ENCODE data around the gene FAM180A. TPM values are rescaled to one million over a fixed set of nuclear protein-coding genes. Genes with fewer than 3 reads are reported as not detected.

Gene FAM180A
- total RNA-seq, 1 experiment from 2014 or later, result not detected

- DNase-seq, result peak; percentile 61
- peaks cover 19% of the 10 kb centered on the region for H3K4me1 ChIP-seq (ENCODE audit: insufficient read depth, low read length)
- no peaks in the 10 kb centered on the region for H4K20me1 ChIP-seq (ENCODE audit: low read length)
- H3K9me3 ChIP-seq (ENCODE audit: low read length), result no peaks in the 10 kb centered on the region
- H3K27ac ChIP-seq (ENCODE audit: low read length), result no peak overlapping the region
- H3K4me2 ChIP-seq (ENCODE audit: low read length), result peak overlapping the region; percentile 15; the same call in 1 of the 2 replicates
- no peak for TF ChIP-seq EZH2phosphoT487 (IDR thresholded peaks at IDR 0.05; ENCODE audit: borderline replicate concordance, low read length)
- no peak for TF ChIP-seq EZH2 (IDR thresholded peaks at IDR 0.05; ENCODE audit: low read length, unreplicated experiment)
- TF ChIP-seq CTCF (conservative IDR thresholded peaks at IDR 0.05; ENCODE audit: low read depth, low read length), result no peak
- ChIA-PET POLR2A (ENCODE audit: unreplicated experiment) (no interaction called here), CTCF (interaction anchor here (0.7 kb wide), 1 partner anchor 102 kb away, joined by 3 read pairs; no protein-coding TSS in a partner anchor)
- H3K27me3 ChIP-seq (ENCODE audit: low read length), result no peaks in the 10 kb centered on the region
- intact Hi-C loops (cut with micrococcal nuclease), result loop anchor here (1.0 to 10.0 kb wide), 3 partner anchors 28 to 101 kb away; no protein-coding TSS in a partner anchor
- BruUV-seq (replicated peaks), result no TSS peak
- no peaks in the 10 kb centered on the region for H3K9me2 ChIP-seq (replicated peaks; ENCODE audit: low read length)
- H3K79me2 ChIP-seq (ENCODE audit: low read length), result no peaks in the 10 kb centered on the region
- no peaks in the 10 kb centered on the region for H3K36me3 ChIP-seq (ENCODE audit: low read depth, low read length)
- H3K9ac ChIP-seq (ENCODE audit: low read length), result no peak overlapping the region
- H3K4me3 ChIP-seq (ENCODE audit: low read length), result no peak overlapping the region
- H3F3A ChIP-seq (ENCODE audit: low read length, unreplicated experiment), result no peaks in the 10 kb centered on the region
- ATAC-seq, result peak; percentile 90
- H2AFZ ChIP-seq (ENCODE audit: low read length), result peak overlapping the region; percentile 3; the same call in 1 of the 2 replicates
Observed at GRCh38 chr7:135774284-135774683, 25.7 kb upstream of the FAM180A start.

- Histone ChIP-seq H3K4me2 (ENCODE audit: low read length) (no peak overlapping the region), H3K9ac (ENCODE audit: low read length) (no peak overlapping the region), H4K20me1 (ENCODE audit: low read length) (no peaks in the 10 kb centered on the region), H3K36me3 (ENCODE audit: low read depth, low read length) (no peaks in the 10 kb centered on the region), H3K4me1 (ENCODE audit: insufficient read depth, low read length) (peaks cover 19% of the 10 kb centered on the region), H3K27me3 (ENCODE audit: low read length) (no peaks in the 10 kb centered on the region), H3K79me2 (ENCODE audit: low read length) (no peaks in the 10 kb centered on the region), H3F3A (ENCODE audit: low read length, unreplicated experiment) (no peaks in the 10 kb centered on the region), H3K9me2 (replicated peaks; ENCODE audit: low read length) (no peaks in the 10 kb centered on the region), H3K27ac (ENCODE audit: low read length) (no peak overlapping the region), H3K9me3 (ENCODE audit: low read length) (no peaks in the 10 kb centered on the region), H3K4me3 (ENCODE audit: low read length) (no peak overlapping the region), H2AFZ (ENCODE audit: low read length) (peak overlapping the region; percentile 3; the same call in 1 of the 2 replicates)
- no peak for TF ChIP-seq EZH2 (IDR thresholded peaks at IDR 0.05; ENCODE audit: low read length, unreplicated experiment)
- no peak for TF ChIP-seq CTCF (conservative IDR thresholded peaks at IDR 0.05; ENCODE audit: low read depth, low read length)
- TF ChIP-seq EZH2phosphoT487 (IDR thresholded peaks at IDR 0.05; ENCODE audit: borderline replicate concordance, low read length), result no peak
- BruUV-seq (replicated peaks), result no TSS peak
- DNase-seq, result peak; percentile 17
- intact Hi-C loops (cut with micrococcal nuclease), result loop anchor here (10.0 kb wide), 1 partner anchor 59 kb away; no protein-coding TSS in a partner anchor
- ChIA-PET POLR2A (ENCODE audit: unreplicated experiment) (no interaction called here), CTCF (no interaction called here)
- peak; percentile 54 for ATAC-seq
Observed at GRCh38 chr7:135773464-135773863, 24.9 kb upstream of the FAM180A start.

- ChIA-PET POLR2A (ENCODE audit: unreplicated experiment) (no interaction called here), CTCF (interaction anchor here (1.0 kb wide), 1 partner anchor 100 kb away, joined by 6 read pairs; no protein-coding TSS in a partner anchor)
- no peaks in the 10 kb centered on the region for H3K36me3 ChIP-seq (ENCODE audit: low read depth, low read length)
- no peaks in the 10 kb centered on the region for H3K9me3 ChIP-seq (ENCODE audit: low read length)
- DNase-seq (no peak), ATAC-seq (no peak)
- no peak for TF ChIP-seq EZH2phosphoT487 (IDR thresholded peaks at IDR 0.05; ENCODE audit: borderline replicate concordance, low read length)
- no peak for TF ChIP-seq EZH2 (IDR thresholded peaks at IDR 0.05; ENCODE audit: low read length, unreplicated experiment)
- TF ChIP-seq CTCF (conservative IDR thresholded peaks at IDR 0.05; ENCODE audit: low read depth, low read length), result no peak
- no peaks in the 10 kb centered on the region for H3K9me2 ChIP-seq (replicated peaks; ENCODE audit: low read length)
- intact Hi-C loops (cut with micrococcal nuclease), result loop anchor here (10.0 kb wide), 1 partner anchor 58 kb away; no protein-coding TSS in a partner anchor
- peaks cover 19% of the 10 kb centered on the region for H3K4me1 ChIP-seq (ENCODE audit: insufficient read depth, low read length)
- no peak overlapping the region for H3K9ac ChIP-seq (ENCODE audit: low read length)
- H4K20me1 ChIP-seq (ENCODE audit: low read length), result no peaks in the 10 kb centered on the region
- no peak overlapping the region for H3K4me3 ChIP-seq (ENCODE audit: low read length)
- no peaks in the 10 kb centered on the region for H3K27me3 ChIP-seq (ENCODE audit: low read length)
- H3K79me2 ChIP-seq (ENCODE audit: low read length), result no peaks in the 10 kb centered on the region
- no peak overlapping the region for H3K27ac ChIP-seq (ENCODE audit: low read length)
- H2AFZ ChIP-seq (ENCODE audit: low read length), result no peak overlapping the region
- H3F3A ChIP-seq (ENCODE audit: low read length, unreplicated experiment), result no peaks in the 10 kb centered on the region
- BruUV-seq (replicated peaks), result no TSS peak
- H3K4me2 ChIP-seq (ENCODE audit: low read length), result no peak overlapping the region
Observed at GRCh38 chr7:135772639-135773222, 24.1 kb upstream of the FAM180A start.

Measured in PC-3 (cell line).